ENCODE measurements around the gene PKLR. TPM values are rescaled to one million over a fixed set of nuclear protein-coding genes. Genes with fewer than 3 reads are reported as not detected.

The PKLR gene
- total RNA-seq, 1 donor from 2014 or later = not detected

- Histone ChIP-seq H3K27me3 (no peaks in the 10 kb centered on the region), H3K27ac (no peak overlapping the region), H3K36me3 (no peaks in the 10 kb centered on the region), H3K4me1 (peaks cover 5 to 13% of the 10 kb centered on the region in 2 donors), H3K4me3 (no peak overlapping the region), H3K9me3 (no peaks in the 10 kb centered on the region)
- intact Hi-C loops (cut with DNase I) = loop anchor here (5.0 to 10.0 kb wide), 2 partner anchors 226 to 314 kb away; no protein-coding TSS in a partner anchor
- TF ChIP-seq CTCF (IDR thresholded peaks at IDR 0.05) = no peak
- DNase-seq (ENCODE audit: low spot score in 2 of 2) = no peak
Observed at GRCh38 chr1:155278689-155279160, 22.5 kb downstream of the PKLR start.

GRCh38 chr1:155277902-155278688, 23.1 kb downstream of the PKLR start:
- Histone ChIP-seq H3K4me3 (peak overlapping the region; percentile 64 to 80), H3K4me1 (peaks cover 5 to 13% of the 10 kb centered on the region in 2 donors), H3K27me3 (no peaks in the 10 kb centered on the region), H3K36me3 (no peaks in the 10 kb centered on the region), H3K27ac (peak overlapping the region in 1 of 2 donors; percentile 64), H3K9me3 (no peaks in the 10 kb centered on the region)
- intact Hi-C loops (cut with DNase I) = loop anchor here (1.0 to 10.0 kb wide), 6 partner anchors 23 to 467 kb away; partner anchors contain the start of genes ENTREP3 and FDPS
- TF ChIP-seq CTCF (IDR thresholded peaks at IDR 0.05) = no peak
- peak in 1 of 2 donors; percentile 81 for DNase-seq (ENCODE audit: low spot score in 2 of 2)

DNA sequence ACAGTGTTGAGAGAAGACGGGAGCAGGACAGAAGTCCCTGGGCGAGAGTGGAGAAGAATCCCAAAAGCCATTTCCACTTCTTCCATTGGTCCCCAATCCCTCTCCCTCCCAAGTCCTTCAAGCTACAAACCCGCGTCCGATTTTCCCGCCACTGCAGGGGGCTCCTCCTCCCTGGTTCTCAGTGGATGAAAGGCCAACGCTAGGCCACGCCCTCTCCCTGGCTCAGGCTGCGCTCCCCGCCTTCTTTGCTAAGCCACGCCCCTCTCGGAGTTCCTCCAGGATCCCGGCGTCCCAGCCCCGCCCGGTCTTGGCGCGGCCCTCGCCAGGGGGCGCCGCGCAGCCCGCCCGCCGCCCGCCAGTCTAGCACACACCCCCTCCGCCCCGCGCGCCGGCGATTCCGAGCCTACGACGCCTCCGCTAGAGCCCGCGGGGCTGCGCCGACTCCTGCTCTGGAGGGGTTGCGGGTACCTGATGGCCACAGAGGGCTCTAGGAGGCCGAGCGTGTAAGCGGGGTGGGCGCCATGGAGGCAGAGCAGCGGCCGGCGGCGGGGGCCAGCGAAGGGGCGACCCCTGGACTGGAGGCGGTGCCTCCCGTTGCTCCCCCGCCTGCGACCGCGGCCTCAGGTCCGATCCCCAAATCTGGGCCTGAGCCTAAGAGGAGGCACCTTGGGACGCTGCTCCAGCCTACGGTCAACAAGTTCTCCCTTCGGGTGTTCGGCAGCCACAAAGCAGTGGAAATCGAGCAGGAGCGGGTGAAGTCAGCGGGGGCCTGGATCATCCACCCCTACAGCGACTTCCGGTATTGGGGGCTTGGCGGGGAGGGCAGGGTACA, 24.0 kb downstream of the PKLR start, which contains the start of gene HCN3:
HCN3 (plus strand) TSS at position 394 of the 832 bp plus-strand sequence; CDS start at position 522, 128 bp downstream.
- peak within 1 kb of the TSS; percentile 64 to 80 for H3K4me3 ChIP-seq
- H3K36me3 ChIP-seq = no peaks in the 10 kb centered on the region
- peak in 2 of 3 experiments; percentile 62 to 74 for TF ChIP-seq CTCF (IDR thresholded peaks at IDR 0.05)
- no peaks in the 10 kb centered on the region for H3K9me3 ChIP-seq
- H3K4me1 ChIP-seq = peaks cover 6 to 15% of the 10 kb centered on the region in 2 donors
- peak within 1 kb of the TSS; percentile 53 to 64 for H3K27ac ChIP-seq
- intact Hi-C loops (cut with DNase I) = loop anchor here (1.0 to 10.0 kb wide), 6 partner anchors 22 to 468 kb away; partner anchors contain the start of genes ENTREP3 and FDPS
- H3K27me3 ChIP-seq = no peaks in the 10 kb centered on the region
- DNase-seq (ENCODE audit: low spot score in 2 of 2) = peak; percentile 85 to 99

DNA sequence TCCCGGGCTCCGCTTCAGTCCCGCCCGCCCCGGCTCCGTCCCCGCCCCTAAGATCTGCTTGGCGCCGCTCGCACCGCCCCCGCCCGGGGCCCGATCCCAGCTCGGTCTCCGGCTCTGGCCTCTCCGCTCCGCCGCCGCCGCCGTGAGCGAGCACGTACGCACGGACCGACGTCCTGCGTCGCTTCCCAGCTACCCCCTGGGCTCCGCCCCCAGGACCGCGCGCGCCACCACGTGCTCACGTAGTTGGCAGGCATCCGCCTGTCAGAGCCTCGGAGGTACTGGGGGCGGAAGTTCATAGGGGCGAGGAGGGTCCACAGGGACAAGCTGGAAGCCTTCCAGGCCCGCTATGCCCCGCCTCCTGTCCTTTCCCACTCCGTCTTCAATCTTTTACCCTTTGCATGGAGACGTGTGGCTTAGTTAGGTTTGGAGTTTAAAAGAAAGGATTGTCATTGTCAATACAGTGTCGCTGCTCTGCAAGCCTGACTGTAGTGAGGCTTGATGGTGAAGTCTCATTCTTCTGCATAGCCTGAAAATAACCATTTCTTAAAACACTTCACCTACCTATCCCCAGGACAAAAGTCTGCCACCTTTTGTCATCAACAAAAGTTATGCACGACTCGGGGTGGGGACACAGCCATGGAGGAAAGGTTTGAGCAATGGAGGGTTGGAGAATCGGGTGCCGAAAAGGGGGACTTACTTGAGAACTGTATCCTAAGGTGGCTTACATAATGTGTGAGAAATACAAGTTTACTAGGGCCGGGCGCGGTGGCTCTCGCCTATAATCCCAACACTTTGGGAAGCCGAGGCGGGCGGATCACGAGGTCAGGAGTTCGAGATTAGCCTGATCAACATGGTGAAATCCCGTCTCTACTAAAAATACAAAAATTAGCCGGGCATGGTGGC, 27.6 kb downstream of the PKLR start, which contains the start of gene CLK2:
CLK2 (minus strand) TSS at position 162 of the 903 bp plus-strand sequence. CDS start 2,527 bp downstream, outside the sequence.
- Histone ChIP-seq H3K9me3 (no peaks in the 10 kb centered on the region), H3K4me3 (peak within 1 kb of the TSS; percentile 78 to 97), H3K27ac (peak within 1 kb of the TSS; percentile 93 to 98), H3K36me3 (peaks cover 14 to 27% of the 10 kb centered on the region in 2 donors), H3K4me1 (peaks cover 10 to 23% of the 10 kb centered on the region in 2 donors), H3K27me3 (no peaks in the 10 kb centered on the region)
- TF ChIP-seq CTCF (IDR thresholded peaks at IDR 0.05) = no peak
- intact Hi-C loops (cut with DNase I) = loop anchor here (1.0 to 10.0 kb wide), 4 partner anchors 11 to 289 kb away; partner anchors contain the start of genes ASH1L and SCAMP3
- peak; percentile 73 to 97 for DNase-seq (ENCODE audit: low spot score in 2 of 2)
